ENCODE data around the gene PDE4B.

GRCh38 chr1:66231681-66232463 is 439.2 kb downstream of the PDE4B start:
- TF ChIP-seq EZH2 (IDR thresholded peaks at IDR 0.05) (no peak), CTCF (IDR thresholded peaks at IDR 0.05) (no peak)
